HG02852 (cell line): ENCODE measurements around the gene GALNT17.

ENCODE experiments used
- ATAC-seq: cut with Tn5 transposase; IDR thresholded peaks from one replicate; pipeline ENCODE4 v1.9.1; 2021; ENCODE audit warnings: mild to moderate bottlenecking, moderate library complexity; ENCODE audit not compliant: unreplicated experiment

GALNT17 gene

GRCh38 chr7:71491336-71491735 is 359.4 kb downstream of the GALNT17 start:
- ATAC-seq: no peak

GRCh38 chr7:71495828-71496227 is 363.9 kb downstream of the GALNT17 start:
- ATAC-seq: no peak

GRCh38 chr7:71497256-71497946 is 365.5 kb downstream of the GALNT17 start:
- no peak for ATAC-seq

- ATAC-seq: no peak
Measured at GRCh38 chr7:71498381-71498780, 366.4 kb downstream of the GALNT17 start.

GRCh38 chr7:71504697-71505441 is 372.9 kb downstream of the GALNT17 start:
- ATAC-seq: no peak

- ATAC-seq: no peak
Measured at GRCh38 chr7:71506822-71507221, 374.9 kb downstream of the GALNT17 start.

- no peak for ATAC-seq
Measured at GRCh38 chr7:71507680-71508602, 376.0 kb downstream of the GALNT17 start.

GRCh38 chr7:71509381-71509780 is 377.4 kb downstream of the GALNT17 start:
- no peak for ATAC-seq

GRCh38 chr7:71511361-71511807 is 379.4 kb downstream of the GALNT17 start:
- no peak for ATAC-seq

GRCh38 chr7:71517940-71518699 is 386.2 kb downstream of the GALNT17 start:
- ATAC-seq: no peak

- no peak for ATAC-seq
Measured at GRCh38 chr7:71518880-71519279, 386.9 kb downstream of the GALNT17 start.

- ATAC-seq: no peak
Measured at GRCh38 chr7:71521506-71521905, 389.6 kb downstream of the GALNT17 start.

- no peak for ATAC-seq
Measured at GRCh38 chr7:71526106-71526505, 394.2 kb downstream of the GALNT17 start.

- no peak for ATAC-seq
Measured at GRCh38 chr7:71527213-71527612, 395.3 kb downstream of the GALNT17 start.

- no peak for ATAC-seq
Measured at GRCh38 chr7:71535616-71536015, 403.7 kb downstream of the GALNT17 start.

GRCh38 chr7:71538210-71538609 is 406.3 kb downstream of the GALNT17 start:
- ATAC-seq: no peak

- no peak for ATAC-seq
Measured at GRCh38 chr7:71539615-71540014, 407.7 kb downstream of the GALNT17 start.

GRCh38 chr7:71541707-71542353 is 409.9 kb downstream of the GALNT17 start:
- ATAC-seq: no peak

GRCh38 chr7:71543396-71543795 is 411.5 kb downstream of the GALNT17 start:
- no peak for ATAC-seq

- no peak for ATAC-seq
Measured at GRCh38 chr7:71544816-71545215, 412.9 kb downstream of the GALNT17 start.
